HepG2 (cell line): Measurements from ENCODE around the gene HNRNPAB. TPM values are rescaled to one million over a fixed set of nuclear protein-coding genes. Genes with fewer than 3 reads are reported as not detected.

Source experiments
- ATAC-seq: fragments of 200-7000 bp; cut with Tn5 transposase; 3 replicates; pipeline ENCODE4 v1.9.1; 2020; ENCODE audit warnings: mild to moderate bottlenecking, moderate library complexity
- BruUV-seq: library from RNA; stranded (reverse); fragments of 400-500 nt; replicated peaks from 2 replicates; lab custom pipeline; 2021; lab: Mats Ljungman, UMichigan
- CTCF ChIA-PET: fragments of 300-600 bp; formaldehyde crosslinking; extraction: SDS; loops from one replicate; lab custom pipeline; 2021; ENCODE audit warnings: low total read pairs, inconsistent platforms, low intra/inter-chr PET ratio; lab: Yijun Ruan, JAX
- POLR2A ChIA-PET: fragments of 350-600 bp; sonication (Branson Sonifier 250); formaldehyde crosslinking; loops from one replicate; lab custom pipeline; 2020; ENCODE audit warnings: antibody characterized with exemption, inconsistent platforms; lab: Yijun Ruan, JAX
- DNase-seq: peaks from one replicate; pipeline ENCODE4 v3.0.0-alpha.2; 2015; ENCODE audit warnings: low spot score
- FAIRE-seq: peaks from 3 replicates; lab custom pipeline; 2011; peaks lifted over from hg19 to GRCh38; lab: Jason Lieb, UNC
- H2AFZ ChIP-seq: one replicate; pipeline ENCODE4 v1.6.1; 2011; ENCODE audit warnings: low read length, inconsistent platforms
- H3K27ac ChIP-seq: fragments of 300-600 bp; 3 replicates; pipeline ENCODE4 v1.8.0; 2011; ENCODE audit warnings: mixed run types, mild to moderate bottlenecking, mixed read lengths, low read length, inconsistent platforms; ENCODE audit not compliant: insufficient read depth; ENCODE audit errors: extremely low read length
- H3K27me3 ChIP-seq, 2 experiments: fragments of 200-600 bp in 1 of 2; 2 replicates in 1 of 2; 3 replicates in 1 of 2; pipeline versions ENCODE4 v1.6.0 to v1.8.0; 2011; ENCODE audit warnings: low read length in 2 of 2, mild to moderate bottlenecking in 2 of 2, moderate library complexity in 2 of 2, inconsistent platforms in 1 of 2; ENCODE audit not compliant: insufficient read depth in 2 of 2, control insufficient read depth in 1 of 2
- H3K36me3 ChIP-seq, 2 experiments: fragments of 200-600 bp in 1 of 2; replicated peaks in 1 of 2; 2 replicates in 1 of 2; 3 replicates in 1 of 2; pipeline versions ENCODE4 v1.5.1 to v1.8.0; 2011; ENCODE audit warnings: low read length in 2 of 2, inconsistent platforms in 1 of 2; ENCODE audit not compliant: insufficient read depth in 2 of 2, control insufficient read depth in 1 of 2
- H3K4me1 ChIP-seq: 2 replicates; pipeline ENCODE4 v1.5.1; 2012; ENCODE audit warnings: low read length, inconsistent platforms; ENCODE audit not compliant: insufficient read depth
- H3K4me2 ChIP-seq: 2 replicates; pipeline ENCODE4 v1.6.0; 2011; ENCODE audit warnings: low read depth, low read length, inconsistent platforms
- H3K4me3 ChIP-seq, 3 experiments: fragments of 200-600 bp in 1 of 3; sonication (generic), shearing (Covaris generic) in 1 of 3; replicated peaks in 1 of 3; 2 replicates each; pipeline ENCODE4 v1.5.1; 2011 to 2016; ENCODE audit warnings: low read length in 3 of 3, inconsistent platforms in 2 of 3, low read depth in 2 of 3, mild to moderate bottlenecking in 2 of 3, control low read depth in 1 of 3, mixed read lengths in 1 of 3; ENCODE audit not compliant: insufficient read depth in 1 of 3
- H3K79me2 ChIP-seq: one replicate; pipeline ENCODE4 v1.6.1; 2011; ENCODE audit warnings: low read length, inconsistent platforms; ENCODE audit not compliant: insufficient read depth
- H3K9ac ChIP-seq: 2 replicates; pipeline ENCODE4 v1.6.0; 2011; ENCODE audit warnings: mild to moderate bottlenecking, low read depth, low read length, inconsistent platforms; ENCODE audit not compliant: insufficient read depth
- H3K9me3 ChIP-seq: 2 replicates; pipeline ENCODE4 v1.5.1; 2012; ENCODE audit warnings: mild to moderate bottlenecking, low read length
- H4K20me1 ChIP-seq: 2 replicates; pipeline ENCODE4 v1.6.0; 2011; ENCODE audit warnings: inconsistent platforms, mild to moderate bottlenecking, low read length, moderate library complexity; ENCODE audit not compliant: insufficient read depth
- CREB1 ChIP-seq, 2 experiments: fragments of 450-650 bp in 1 of 2; IDR thresholded peaks; 2 replicates each; pipeline ENCODE4 v1.6.1; 2016 to 2017; ENCODE audit warnings: control low read depth in 1 of 2, mild to moderate bottlenecking in 1 of 2, missing compliant biosample characterization in 1 of 2, missing genetic modification characterization in 1 of 2
- ELF3 ChIP-seq: IDR thresholded peaks from 2 replicates; pipeline ENCODE4 v1.6.1; 2016; ENCODE audit warnings: missing genetic modification reagents, missing compliant biosample characterization
- HNF1A ChIP-seq, 2 experiments: sonication (generic) in 1 of 2; formaldehyde crosslinking in 1 of 2; IDR thresholded peaks; 2 replicates each; pipeline versions ENCODE4 v1.4.0 to v1.6.1; 2016 to 2020; ENCODE audit warnings: borderline replicate concordance in 1 of 2, low read depth in 1 of 2, mild to moderate bottlenecking in 1 of 2, missing genetic modification reagents in 1 of 2
- MLX ChIP-seq: IDR thresholded peaks from 2 replicates; pipeline ENCODE4 v1.6.1; 2016
- NR2F6 ChIP-seq, 2 experiments: IDR thresholded peaks; 2 replicates each; pipeline ENCODE4 v1.6.1; 2016; ENCODE audit warnings: antibody characterized with exemption in 1 of 2, mild to moderate bottlenecking in 1 of 2
- RBAK ChIP-seq: sonication (generic); formaldehyde crosslinking; IDR thresholded peaks from 2 replicates; pipeline ENCODE4 v1.5.1; 2020; ENCODE audit warnings: mild to moderate bottlenecking, missing genetic modification reagents
- SIX1 ChIP-seq: sonication (generic); formaldehyde crosslinking; IDR thresholded peaks from 2 replicates; pipeline ENCODE4 v1.4.0; 2020; ENCODE audit warnings: missing genetic modification reagents, borderline replicate concordance
- SKI ChIP-seq: fragments of 450-650 bp; IDR thresholded peaks from one replicate; pipeline ENCODE4 v1.6.1; 2018; ENCODE audit warnings: mild to moderate bottlenecking; ENCODE audit not compliant: partially characterized antibody
- YY1 ChIP-seq: IDR thresholded peaks from 2 replicates; pipeline ENCODE4 v1.6.1; 2011; ENCODE audit warnings: low read length, low read depth, moderate library complexity, mild to moderate bottlenecking; ENCODE audit not compliant: insufficient read depth, insufficient replicate concordance
- ZC3H4 ChIP-seq: sonication (generic); formaldehyde crosslinking; IDR thresholded peaks from 2 replicates; pipeline ENCODE4 v1.4.0; 2020; ENCODE audit warnings: missing genetic modification reagents, borderline replicate concordance
- ZNF331 ChIP-seq: sonication (generic); formaldehyde crosslinking; IDR thresholded peaks from 2 replicates; pipeline ENCODE4 v1.4.0; 2020; ENCODE audit warnings: missing genetic modification reagents
- WGBS: methylation state at CpG from one replicate; pipeline ENCODE4 v1.1.6; 2017; ENCODE audit warnings: low lambda C conversion rate; 5-methylcytosine and 5-hydroxymethylcytosine counted together
- in situ Hi-C: cut with HindIII; loops from 2 replicates; pipeline ENCODE4 v1.10.0; 2017; ENCODE audit warnings: low pct_unique_long_range_greater_than_20kb; ENCODE audit not compliant: extremely low pct_ligation_motif_present
- intact Hi-C: fragments of 100-400 bp; cut with micrococcal nuclease; formaldehyde crosslinking; loops from one replicate; pipeline ENCODE4 v1.10.0; 2022; ENCODE audit not compliant: unreplicated experiment
- polyA plus RNA-seq, 8 experiments: library from polyadenylated mRNA; depleted of rRNA in 3 of 8; stranded (reverse) in 7 of 8; unstranded in 1 of 8; fragments of >200 nt; fragmentation: Illumina TruSeq in 4 of 8; extraction: Trizol in 4 of 8; gene quantifications; 2 replicates each; pipeline versions ENCODE4 v1.2.1 to v1.2.3, GENCODE V29; 2011 to 2016; ENCODE audit warnings: low read depth in 4 of 8, missing spikeins in 1 of 8, mixed read lengths in 1 of 8; ENCODE audit not compliant: insufficient read depth in 1 of 8
- total RNA-seq, 5 experiments: library from RNA; depleted of rRNA; stranded (reverse); fragments of >200 nt; fragmentation: Illumina TruSeq; extraction: Trizol; gene quantifications; 2 replicates each; pipeline ENCODE4 v1.2.3, GENCODE V29; 2016; ENCODE audit warnings: low read depth in 1 of 5

HNRNPAB gene
- total and polyA plus RNA-seq, 2 of the 13 experiments (the other 11 are each of a cell fraction or from before 2014, with no cell fraction given) = 62.6 to 111 TPM

- no peak for TF ChIP-seq MLX (CRISPR knock-in tag)
Observed at GRCh38 chr5:178240341-178240741, 36.0 kb downstream of the HNRNPAB start (continued).

DNA sequence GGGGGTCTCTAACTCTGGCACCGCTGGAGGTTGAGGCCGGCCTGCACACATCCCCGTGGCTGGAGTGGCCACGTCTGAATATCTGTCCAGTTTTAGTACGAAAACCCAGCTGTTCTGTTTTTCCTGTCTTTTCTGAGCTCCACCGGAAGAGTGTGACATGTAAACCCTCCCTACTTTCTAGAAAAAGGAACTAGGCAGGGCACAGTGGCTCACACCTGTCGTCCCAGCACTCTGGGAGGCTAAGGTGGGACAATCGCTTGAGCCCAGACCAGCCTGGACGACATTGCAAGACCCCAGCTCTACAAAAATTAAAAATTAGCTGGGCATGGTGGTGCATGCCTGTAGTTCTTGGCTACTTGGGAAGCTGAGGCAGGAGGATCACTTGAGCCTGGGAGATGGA is 36.4 kb downstream of the HNRNPAB start:
- no peak overlapping the region for H2AFZ ChIP-seq
- no peak overlapping the region for H3K4me2 ChIP-seq
- no peak for ATAC-seq
- WGBS = 69% methylated on average over 9 of the region's 9 CpGs
- in situ Hi-C loops (no loop called here), intact Hi-C loops (no loop called here)
- no TSS peak for BruUV-seq
- no peak overlapping the region for H3K9ac ChIP-seq
- H3K27me3 ChIP-seq = peaks cover 0 to 2% of the 10 kb centered on the region in 2 experiments; a peak in 3 of 5 replicates
- no peaks in the 10 kb centered on the region for H3K9me3 ChIP-seq
- no peaks in the 10 kb centered on the region for H3K79me2 ChIP-seq
- TF ChIP-seq NR2F6 (IDR thresholded peaks at IDR 0.05) = no peak
- no peak for TF ChIP-seq NR2F6 (CRISPR knock-in tag; IDR thresholded peaks at IDR 0.05)
- no peak for TF ChIP-seq RBAK (CRISPR knock-in tag)
- TF ChIP-seq ZC3H4 (CRISPR knock-in tag) = no peak
- no peak overlapping the region for H3K4me3 ChIP-seq
- no peak overlapping the region for H3K27ac ChIP-seq
- no peak for FAIRE-seq
- H4K20me1 ChIP-seq = no peaks in the 10 kb centered on the region
- ChIA-PET CTCF (no interaction called here), POLR2A (no interaction called here)
- H3K4me1 ChIP-seq = peaks cover 33% of the 10 kb centered on the region
- DNase-seq = no peak
- H3K36me3 ChIP-seq = no peaks in the 10 kb centered on the region

- ChIA-PET CTCF (no interaction called here), POLR2A (no interaction called here)
- Histone ChIP-seq H3K4me3 (no peak overlapping the region), H3K79me2 (no peaks in the 10 kb centered on the region), H3K9ac (no peak overlapping the region), H4K20me1 (no peaks in the 10 kb centered on the region), H2AFZ (no peak overlapping the region), H3K4me2 (no peak overlapping the region), H3K27me3 (peaks cover 0 to 5% of the 10 kb centered on the region in 2 experiments; a peak in 3 of 5 replicates), H3K9me3 (no peaks in the 10 kb centered on the region), H3K4me1 (peaks cover 32% of the 10 kb centered on the region), H3K36me3 (no peaks in the 10 kb centered on the region), H3K27ac (no peak overlapping the region)
- no TSS peak for BruUV-seq
- FAIRE-seq = no peak
- no CpG with 5 or more reads among the region's 8 CpGs for WGBS
- no peak for ATAC-seq
- DNase-seq = no peak
- intact Hi-C loops = no loop called here
- in situ Hi-C loops = no loop called here
- TF ChIP-seq CREB1 (IDR thresholded peaks at IDR 0.05) (no peak), CREB1 (CRISPR knock-in tag; IDR thresholded peaks at IDR 0.05) (no peak), HNF1A (IDR thresholded peaks at IDR 0.05; ENCODE audit: low read depth) (no peak), HNF1A (CRISPR knock-in tag; IDR thresholded peaks at IDR 0.05; ENCODE audit: borderline replicate concordance) (no peak), SKI (no peak), ELF3 (CRISPR knock-in tag) (no peak), YY1 (no peak), ZNF331 (CRISPR knock-in tag) (no peak), SIX1 (no peak)
Observed at GRCh38 chr5:178241231-178241663, 36.9 kb downstream of the HNRNPAB start.
